NB4 (cell line): Measurements from ENCODE around the gene LTBP2.

Experiments
- CTCF ChIP-seq: IDR thresholded peaks from one replicate; pipeline ENCODE4 v1.5.1; 2012; ENCODE audit warnings: low read depth, low read length
- MYC ChIP-seq: IDR thresholded peaks from 2 replicates; pipeline ENCODE4 v1.6.1; 2011; ENCODE audit warnings: low read depth, low read length
- POLR2A ChIP-seq: IDR thresholded peaks from 2 replicates; pipeline ENCODE4 v1.6.1; 2011; ENCODE audit warnings: mild to moderate bottlenecking; ENCODE audit not compliant: insufficient read length; ENCODE audit errors: extremely low read depth
- TF ChIP-seq, protein P1 (sequence below): IDR thresholded peaks from 2 replicates; pipeline ENCODE4 v1.6.1; 2011; ENCODE audit warnings: low read depth, low read length

DNA sequence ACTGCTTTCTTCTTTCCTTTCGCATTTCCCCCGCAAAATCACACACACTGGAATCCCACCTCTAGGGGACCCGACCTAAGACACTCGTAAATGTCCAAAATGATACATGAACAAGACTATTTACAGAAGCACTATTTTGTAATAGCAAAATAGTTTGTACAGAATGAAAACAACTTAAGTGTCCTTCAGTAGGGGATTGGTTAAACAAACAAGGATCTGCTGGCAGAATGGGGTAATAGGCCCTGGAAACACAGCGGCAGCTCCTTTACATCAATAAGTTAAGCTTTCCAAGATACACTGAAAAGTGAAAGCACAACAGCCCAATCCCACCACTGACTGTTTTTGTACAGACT, 48.8 kb downstream of the LTBP2 start:
- TF ChIP-seq POLR2A (no peak), CTCF (no peak), MYC (no peak)
- TF ChIP-seq, protein P1, sequence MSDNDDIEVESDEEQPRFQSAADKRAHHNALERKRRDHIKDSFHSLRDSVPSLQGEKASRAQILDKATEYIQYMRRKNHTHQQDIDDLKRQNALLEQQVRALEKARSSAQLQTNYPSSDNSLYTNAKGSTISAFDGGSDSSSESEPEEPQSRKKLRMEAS = no peak
